SHP77 (cell line): ENCODE data around the gene DEFB124.
"Not testable (repeated sequence)": the region's sequence is repeated elsewhere in the genome, so short reads cannot be mapped to it uniquely, and the experiment has no call there.

Source experiments
- DNase-seq, 2 experiments: peaks; one replicate each; lab custom pipeline; 2025; lab: John Stamatoyannopoulos, UW

Gene DEFB124

GRCh38 chr20:31488115-31488514 lies 13.2 kb upstream of the DEFB124 start:
- DNase-seq: no peak

- no peak for DNase-seq
Measured at GRCh38 chr20:31485450-31486339, 10.8 kb upstream of the DEFB124 start.

- no peak for DNase-seq
Measured at GRCh38 chr20:31484001-31484400, 9.1 kb upstream of the DEFB124 start.

GRCh38 chr20:31476643-31477215 lies 1.8 kb upstream of the DEFB124 start:
- DNase-seq: no peak

DNA sequence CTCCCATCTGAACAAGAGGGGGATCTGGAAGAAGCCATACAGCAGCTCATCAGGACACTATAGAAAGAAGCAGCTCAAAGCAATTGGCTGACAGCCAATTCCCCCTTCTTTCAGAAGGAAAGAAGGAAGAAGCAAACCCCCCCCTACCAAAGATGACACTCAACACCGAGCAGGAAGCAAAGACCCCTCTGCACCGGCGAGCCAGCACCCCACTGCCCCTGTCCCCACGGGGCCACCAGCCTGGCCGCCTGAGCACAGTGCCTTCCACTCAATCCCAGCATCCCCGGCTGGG lies 1.3 kb upstream of the DEFB124 start:
- no peak for DNase-seq

GRCh38 chr20:31475472-31476293 lies 756 bp upstream of the DEFB124 start:
- no peak for DNase-seq

- DNase-seq: no peak
Measured at GRCh38 chr20:31474097-31474436, 860 bp downstream of the DEFB124 start.

- DNase-seq: no peak
Measured at GRCh38 chr20:31473331-31474096, 1.4 kb downstream of the DEFB124 start.

- no peak for DNase-seq
Measured at GRCh38 chr20:31472395-31473330, 2.3 kb downstream of the DEFB124 start.

GRCh38 chr20:31470946-31471345 lies 4.0 kb downstream of the DEFB124 start:
- DNase-seq: not testable (repeated sequence)

- DNase-seq: no peak
Measured at GRCh38 chr20:31454361-31454760, 20.6 kb downstream of the DEFB124 start.

DNA sequence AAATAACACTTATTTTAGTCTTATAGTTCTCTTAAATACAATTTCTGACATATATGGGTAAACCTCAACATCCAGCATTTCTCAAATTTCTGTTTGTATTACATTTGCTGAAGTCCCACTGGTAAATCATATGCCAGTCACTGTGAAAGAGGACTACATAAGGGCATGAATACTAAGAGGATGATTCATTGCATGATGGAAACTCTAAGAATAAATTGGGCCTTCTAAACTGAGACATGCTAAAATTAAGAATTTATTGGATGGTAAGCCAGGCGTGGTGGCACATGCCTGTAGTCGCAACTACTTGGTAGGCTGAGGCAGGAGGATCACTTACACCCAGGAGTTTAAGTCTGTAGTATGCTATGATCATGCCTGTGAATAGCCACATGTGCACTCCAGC lies 22.4 kb downstream of the DEFB124 start:
- DNase-seq: no peak

GRCh38 chr20:31449511-31450414 lies 25.2 kb downstream of the DEFB124 start:
- no peak for DNase-seq

DNA sequence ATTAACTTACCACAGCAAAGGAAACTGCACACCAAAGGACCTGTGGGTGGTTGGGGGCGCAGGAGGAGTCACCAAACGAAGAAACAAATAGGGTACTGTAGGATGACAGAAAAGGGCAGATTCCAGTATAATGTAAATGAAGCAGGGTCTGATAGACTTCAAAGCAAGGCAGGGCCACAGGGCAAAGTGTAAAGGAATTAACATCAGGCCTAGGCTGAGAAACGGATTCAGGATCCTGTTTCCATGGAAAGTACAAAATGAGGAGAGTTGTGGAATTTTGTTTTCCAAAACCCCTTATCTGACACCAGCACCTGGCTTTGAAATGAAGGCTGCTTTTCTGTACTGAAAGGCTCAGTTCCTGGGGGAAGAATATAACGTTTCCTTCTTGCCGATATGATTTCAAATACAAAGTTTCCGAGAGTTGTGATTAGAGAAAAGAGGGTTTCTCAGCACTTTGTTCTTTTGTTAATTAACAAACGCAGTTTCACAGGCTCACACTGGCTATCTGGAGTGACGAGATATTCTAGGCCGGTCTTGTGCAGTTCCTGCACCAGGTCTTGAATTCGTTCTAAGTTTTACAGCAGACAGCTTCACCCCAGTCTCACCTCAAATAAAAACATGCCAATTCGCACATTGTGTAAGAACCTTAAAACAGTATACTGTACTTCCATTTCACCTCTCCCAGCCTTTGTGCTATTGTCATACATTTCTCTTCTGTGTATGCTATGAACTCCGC lies 28.7 kb downstream of the DEFB124 start:
- DNase-seq: no peak

DNA sequence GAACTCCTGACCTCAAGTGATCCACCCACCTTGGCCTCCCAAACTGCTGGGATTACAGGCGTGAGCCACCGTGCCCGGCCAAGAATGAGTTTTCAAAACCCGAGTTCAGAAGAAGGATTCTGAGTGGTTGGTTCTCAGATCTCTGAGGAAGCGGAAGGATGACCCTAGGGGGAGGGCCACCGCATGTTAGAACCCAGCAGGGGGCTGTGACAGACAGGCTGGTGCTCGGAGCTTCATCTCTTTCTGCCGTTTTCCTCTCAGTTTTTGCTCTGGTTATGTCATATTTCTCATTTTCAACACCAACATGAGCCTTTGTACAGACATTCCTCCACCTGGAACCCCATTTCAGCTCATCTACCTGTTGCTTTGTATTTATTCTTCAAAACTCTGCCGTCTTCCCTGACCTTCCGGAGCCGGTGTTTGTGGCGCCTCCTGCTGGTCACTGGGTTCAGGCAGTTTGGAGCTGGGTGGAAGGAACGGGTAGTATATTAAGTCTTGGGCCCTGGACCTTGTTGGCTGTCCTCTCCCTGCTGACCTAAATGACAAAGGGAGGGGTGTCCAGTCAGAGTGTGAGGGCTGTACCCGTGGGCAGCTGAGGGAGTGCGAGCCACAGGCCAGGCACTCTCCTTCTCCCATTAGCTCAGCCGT lies 34.8 kb downstream of the DEFB124 start, which contains the start of gene DEFB123:
TSS of gene DEFB123 (plus strand) at position 621 of the 648 bp plus-strand sequence. CDS start 67 bp downstream, outside the sequence.
- no peak for DNase-seq

DNA sequence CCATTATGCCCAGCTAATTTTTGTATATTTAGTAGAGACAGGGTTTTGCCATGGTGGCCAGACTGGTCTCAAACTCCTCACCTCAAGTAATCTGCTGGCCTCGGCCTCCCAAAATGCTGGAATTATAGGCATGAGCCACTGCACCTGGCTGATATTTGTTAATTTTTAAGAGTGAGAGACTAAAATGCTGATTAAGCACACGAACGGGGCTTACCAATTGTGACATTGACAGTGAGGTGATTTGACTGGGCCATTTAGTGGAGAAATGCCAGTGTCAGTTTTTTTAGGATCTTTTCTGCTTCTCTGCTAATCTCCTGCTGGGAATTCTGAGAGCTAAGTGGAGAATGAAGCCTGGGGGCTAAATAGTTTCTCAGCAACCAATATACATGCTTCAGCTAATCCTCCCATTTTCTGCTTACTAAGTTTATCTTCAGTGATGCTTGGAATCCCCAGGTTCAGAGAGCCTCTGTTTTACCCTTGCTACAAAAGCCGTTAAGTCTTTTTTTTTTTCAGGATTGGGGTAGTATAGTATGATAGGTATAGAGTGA lies 44.3 kb downstream of the DEFB124 start:
- no peak for DNase-seq

DNA sequence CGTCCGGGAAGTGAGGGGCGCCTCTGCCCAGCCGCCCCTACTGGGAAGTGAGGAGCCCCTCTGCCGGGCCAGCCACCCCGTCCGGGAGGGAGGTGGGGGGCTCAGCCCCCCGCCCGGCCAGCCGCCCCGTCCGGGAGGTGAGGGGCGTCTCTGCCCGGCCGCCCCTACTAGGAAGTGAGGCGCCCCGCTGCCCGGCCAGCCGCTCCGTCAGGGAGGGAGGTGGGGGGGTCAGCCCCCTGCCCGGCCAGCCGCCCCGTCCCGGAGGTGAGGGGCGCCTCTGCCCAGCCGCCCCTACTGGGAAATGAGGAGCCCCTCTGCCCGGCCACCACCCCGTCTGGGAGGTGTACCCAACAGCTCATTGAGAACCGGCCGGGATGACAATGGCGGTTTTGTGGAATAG lies 47.4 kb downstream of the DEFB124 start:
- not testable (repeated sequence) for DNase-seq

GRCh38 chr20:31426891-31427551 lies 47.9 kb downstream of the DEFB124 start:
- not testable (repeated sequence) for DNase-seq
